22Rv1 (cell line): ENCODE results near the gene OTOL1.

ENCODE experiments used
- CTCF ChIP-seq: fragments of 450-650 bp; IDR thresholded peaks from 2 replicates; pipeline ENCODE4 v1.5.1; 2017; ENCODE audit warnings: mild to moderate bottlenecking
- ZFX ChIP-seq: fragments of 450-650 bp; IDR thresholded peaks from 2 replicates; pipeline ENCODE4 v1.6.1; 2017; ENCODE audit warnings: antibody characterized with exemption, borderline replicate concordance

DNA sequence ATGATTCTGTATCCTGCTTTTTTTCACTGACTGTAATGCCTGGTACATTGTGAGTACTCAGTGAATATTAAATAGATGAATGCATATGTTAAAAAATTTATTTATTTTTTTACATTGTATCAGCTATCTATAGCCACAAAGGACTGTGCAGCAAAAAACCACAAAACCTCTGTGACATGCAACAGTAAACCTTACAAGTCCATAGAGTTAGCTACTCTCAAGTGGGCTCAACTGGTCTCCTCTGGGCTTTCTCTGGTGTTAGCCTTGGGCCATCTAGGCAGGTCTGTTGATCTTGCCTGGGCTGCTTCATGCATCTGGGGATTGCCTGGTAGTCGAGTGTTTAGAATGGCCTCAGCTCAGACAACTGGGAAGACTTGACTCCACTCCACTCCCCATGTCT, 35.3 kb downstream of the OTOL1 start:
- TF ChIP-seq CTCF (no peak), ZFX (no peak)
